ENCODE results near the gene ERG.

DNA sequence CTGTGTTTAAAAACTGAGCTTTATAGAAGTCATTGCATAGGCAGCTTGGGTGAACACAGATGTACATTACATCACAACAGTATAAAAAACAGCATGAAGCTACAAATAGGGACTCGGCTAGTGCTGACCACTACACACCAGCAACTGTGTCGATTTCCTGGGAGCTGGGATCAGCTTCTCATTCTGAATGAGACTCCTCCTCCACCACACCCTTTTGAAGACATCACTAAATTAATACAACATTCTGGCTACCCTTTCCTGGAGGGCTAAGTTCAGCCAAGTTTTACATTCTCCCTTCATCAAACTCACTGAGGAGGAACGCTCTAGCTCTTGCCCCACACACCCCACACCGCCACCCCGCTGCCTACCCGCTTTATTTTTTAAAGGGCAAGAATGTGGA, 102.7 kb downstream of the ERG start:
- TF ChIP-seq, protein P1, sequence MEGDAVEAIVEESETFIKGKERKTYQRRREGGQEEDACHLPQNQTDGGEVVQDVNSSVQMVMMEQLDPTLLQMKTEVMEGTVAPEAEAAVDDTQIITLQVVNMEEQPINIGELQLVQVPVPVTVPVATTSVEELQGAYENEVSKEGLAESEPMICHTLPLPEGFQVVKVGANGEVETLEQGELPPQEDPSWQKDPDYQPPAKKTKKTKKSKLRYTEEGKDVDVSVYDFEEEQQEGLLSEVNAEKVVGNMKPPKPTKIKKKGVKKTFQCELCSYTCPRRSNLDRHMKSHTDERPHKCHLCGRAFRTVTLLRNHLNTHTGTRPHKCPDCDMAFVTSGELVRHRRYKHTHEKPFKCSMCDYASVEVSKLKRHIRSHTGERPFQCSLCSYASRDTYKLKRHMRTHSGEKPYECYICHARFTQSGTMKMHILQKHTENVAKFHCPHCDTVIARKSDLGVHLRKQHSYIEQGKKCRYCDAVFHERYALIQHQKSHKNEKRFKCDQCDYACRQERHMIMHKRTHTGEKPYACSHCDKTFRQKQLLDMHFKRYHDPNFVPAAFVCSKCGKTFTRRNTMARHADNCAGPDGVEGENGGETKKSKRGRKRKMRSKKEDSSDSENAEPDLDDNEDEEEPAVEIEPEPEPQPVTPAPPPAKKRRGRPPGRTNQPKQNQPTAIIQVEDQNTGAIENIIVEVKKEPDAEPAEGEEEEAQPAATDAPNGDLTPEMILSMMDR (conservative IDR thresholded peaks at IDR 0.05; ENCODE audit: low read length) = no peak
- TF ChIP-seq EZH2phosphoT487 (IDR thresholded peaks at IDR 0.05; ENCODE audit: borderline replicate concordance) = no peak
